Heart right ventricle (tissue), 16 donors: ENCODE data around the gene PHOSPHO1. TPM values are rescaled to one million over a fixed set of nuclear protein-coding genes. Genes with fewer than 3 reads are reported as not detected.

Experiments used
- ATAC-seq, 8 donors: fragments of 200-7000 bp; cut with Tn5 transposase; one replicate each; pipeline ENCODE4 v1.9.1; 2020; ENCODE audit warnings: mild to moderate bottlenecking in 8 of 8, moderate library complexity in 8 of 8, moderate number of reproducible peaks in 1 of 8
- DNase-seq, 2 donors: peaks; one replicate each; pipeline ENCODE4 v3.0.0-alpha.2; 2020
- H3K27ac ChIP-seq, 10 donors: fragments of 200-600 bp; sonication (generic) in 2 of 10; one replicate each; pipeline versions ENCODE4 v1.5.0 to v1.8.0; 2020 to 2022; ENCODE audit warnings: mild to moderate bottlenecking in 3 of 10
- H3K27me3 ChIP-seq, 7 donors: fragments of 200-600 bp; one replicate each; pipeline ENCODE4 v1.8.0; 2021 to 2022; ENCODE audit warnings: mild to moderate bottlenecking in 2 of 7
- H3K36me3 ChIP-seq, 9 donors: fragments of 200-600 bp; sonication (generic) in 1 of 9; one replicate each; pipeline versions ENCODE4 v1.5.0 to v1.8.0; 2020 to 2022; ENCODE audit warnings: mild to moderate bottlenecking in 2 of 9
- H3K4me1 ChIP-seq, 9 donors: fragments of 200-600 bp; sonication (generic) in 1 of 9; one replicate each; pipeline versions ENCODE4 v1.5.0 to v1.8.0; 2020 to 2022; ENCODE audit warnings: mild to moderate bottlenecking in 4 of 9
- H3K4me3 ChIP-seq, 10 donors: fragments of 200-600 bp; sonication (generic) in 2 of 10; one replicate each; pipeline versions ENCODE4 v1.5.0 to v1.8.0; 2020 to 2022; ENCODE audit warnings: mild to moderate bottlenecking in 7 of 10, moderate library complexity in 2 of 10
- H3K9me3 ChIP-seq, 11 donors: fragments of 200-600 bp in 10 of 11; sonication (generic) in 2 of 11; one replicate each; pipeline versions ENCODE4 v1.5.0 to v1.8.0; 2013 to 2022; ENCODE audit warnings: mild to moderate bottlenecking in 2 of 11, control low read depth in 1 of 11, moderate library complexity in 1 of 11
- CTCF ChIP-seq, 9 donors: fragments of 200-600 bp; sonication (generic) in 2 of 9; IDR thresholded peaks; one replicate each; pipeline versions ENCODE4 v1.5.0 to v1.8.0; 2021 to 2022; ENCODE audit warnings: antibody characterized with exemption in 9 of 9, mild to moderate bottlenecking in 5 of 9, moderate library complexity in 1 of 9
- WGBS, 2 donors: extraction: QIAGEN DNeasy Blood & Tissue Kit; methylation state at CpG; one replicate each; pipeline ENCODE4 v1.1.7; 2013; ENCODE audit warnings: inconsistent platforms in 1 of 2; 5-methylcytosine and 5-hydroxymethylcytosine counted together
- intact Hi-C, 10 donors: fragments of 100-400 bp; cut with DNase I; formaldehyde crosslinking; loops; one replicate each; pipeline versions ENCODE4 v1.11.1 to v1.14.2; 2022
- polyA plus RNA-seq, 2 donors: library from polyadenylated mRNA; stranded (reverse); fragments of 200-250 nt; gene quantifications; one replicate each; pipeline ENCODE4 v1.2.3, GENCODE V29; 2013
- total RNA-seq, 10 donors: library from RNA; stranded (reverse); fragmentation: NEBNext Ultra II Directional in 3 of 10; extraction: Animal tissue kit (Norgen Biotek cat#: 25700) in 3 of 10; gene quantifications; one replicate each; pipeline versions ENCODE4 v1.2.1 to v1.2.4, GENCODE V29; 2021 to 2023
- donor health status: Arrhythmogenic right ventricular cardiomyopathy.
- donor health status: ischemic (EF 13 %, LVEDD 7.1; RV severe dilation, severe dysfunction).
- donor health status: healthy with polysubstance abuse.
- donor health status: DM: no; HTN: yes; CAD: no.
- donor health status: DM: no; HTN: no; CAD: no.
- donor health status: ischemic (EF 25% LVEDD 6.9; RV normal size, moderate dysfunction).
- donor health status: ischemic (EF 25% LVEDD 5.7; RV mildly dilated, moderate dysfunction).
- donor health status: healthy.
- donor health status: DM: yes; HTN: yes; CAD: no.
- donor health status: Ischemic cardiomyopathy.
- donor health status: ischemic (EF 35%, LVEDD 5.7; RV mildly dilated, moderate dysfunction).
- donor health status: nonischemic (EF 11% LVEDD 7.7; RV severe dilation, severe dysfunction).
- donor health status: DM: yes; HTN: yes; CAD: no.
- donor health status: PGD.
- donor health status: ischemic (EF 29% LVEDD 5.4; RV normal size, mild dysfunction).
- donor health status: nonischemic (EF 23%, LVEDD 6.1; RV moderate dilation, normal function).

PHOSPHO1 gene
- total and polyA plus RNA-seq, 12 donors, result 0.14 to 1.9 (median 0.52) TPM

GRCh38 chr17:49241692-49242397, 11.3 kb upstream of the PHOSPHO1 start:
- intact Hi-C loops, result no loop called here
- Histone ChIP-seq H3K36me3 (no peaks in the 10 kb centered on the region), H3K27ac (no peak overlapping the region), H3K9me3 (no peaks in the 10 kb centered on the region), H3K27me3 (no peaks in the 10 kb centered on the region), H3K4me3 (no peak overlapping the region), H3K4me1 (peaks cover 0 to 4% (median 0%) of the 10 kb centered on the region in 9 donors)
- ATAC-seq (no peak), DNase-seq (no peak)
- 78 to 83% methylated on average over 9 of the region's 9 CpGs for WGBS, 2 donors
- TF ChIP-seq CTCF (IDR thresholded peaks at IDR 0.05), result no peak

- TF ChIP-seq CTCF (IDR thresholded peaks at IDR 0.05), result no peak
- Histone ChIP-seq H3K36me3 (no peaks in the 10 kb centered on the region), H3K27ac (no peak overlapping the region), H3K4me3 (no peak overlapping the region), H3K9me3 (no peaks in the 10 kb centered on the region), H3K27me3 (peaks cover 0 to 3% (median 0%) of the 10 kb centered on the region in 7 donors), H3K4me1 (peaks cover 0 to 6% (median 0%) of the 10 kb centered on the region in 9 donors)
- no peak for DNase-seq
- ATAC-seq, result no peak
- intact Hi-C loops, result no loop called here
- 89 to 90% methylated on average over 8 of the region's 8 CpGs for WGBS, 2 donors
These were observed 10.5 kb upstream of the PHOSPHO1 start for GRCh38 chr17:49241040-49241439.

GRCh38 chr17:49240619-49241018, 10.0 kb upstream of the PHOSPHO1 start:
- H3K27me3 ChIP-seq, result peaks cover 0 to 4% (median 0%) of the 10 kb centered on the region in 7 donors
- no peak overlapping the region for H3K4me3 ChIP-seq
- no peak for DNase-seq
- no peaks in the 10 kb centered on the region for H3K36me3 ChIP-seq
- 80 to 88% methylated on average over 1 of the region's 1 CpG for WGBS, 2 donors
- intact Hi-C loops, result no loop called here
- no peak for TF ChIP-seq CTCF (IDR thresholded peaks at IDR 0.05)
- H3K4me1 ChIP-seq, result peaks cover 0 to 6% (median 0%) of the 10 kb centered on the region in 9 donors
- no peak for ATAC-seq
- no peaks in the 10 kb centered on the region for H3K9me3 ChIP-seq
- H3K27ac ChIP-seq, result no peak overlapping the region

- peaks cover 0 to 4% (median 0%) of the 10 kb centered on the region in 7 donors for H3K27me3 ChIP-seq
- intact Hi-C loops, result no loop called here
- ATAC-seq (no peak), DNase-seq (no peak)
- TF ChIP-seq CTCF (IDR thresholded peaks at IDR 0.05), result no peak
- H3K27ac ChIP-seq, result no peak overlapping the region
- no peaks in the 10 kb centered on the region for H3K9me3 ChIP-seq
- no peak overlapping the region for H3K4me3 ChIP-seq
- 87 to 94% methylated on average over 1 of the region's 1 CpG for WGBS, 2 donors
- peaks cover 0 to 6% (median 0%) of the 10 kb centered on the region in 9 donors for H3K4me1 ChIP-seq
- H3K36me3 ChIP-seq, result no peaks in the 10 kb centered on the region
These were observed 9.4 kb upstream of the PHOSPHO1 start for GRCh38 chr17:49239963-49240362.
